HepG2 (cell line): ENCODE data around the gene NDOR1. TPM values are rescaled to one million over a fixed set of nuclear protein-coding genes. Genes with fewer than 3 reads are reported as not detected.
A peak's percentile ranks its signal among the peaks of the same experiment; 100 is the strongest.

Experiments
- FOXA3 ChIP-seq: IDR thresholded peaks from 2 replicates; pipeline ENCODE4 v1.6.1; 2016; ENCODE audit warnings: missing genetic modification reagents, missing compliant biosample characterization
- NFIB ChIP-seq: sonication (generic); formaldehyde crosslinking; IDR thresholded peaks from 2 replicates; pipeline ENCODE4 v1.9.0; 2021; ENCODE audit warnings: missing genetic modification reagents, mild to moderate bottlenecking, borderline replicate concordance
- PREB ChIP-seq: sonication (generic); formaldehyde crosslinking; IDR thresholded peaks from 2 replicates; pipeline ENCODE4 v1.4.0; 2020; ENCODE audit warnings: missing genetic modification reagents
- REPIN1 ChIP-seq: sonication (generic); formaldehyde crosslinking; IDR thresholded peaks from 2 replicates; pipeline ENCODE4 v1.8.0; 2022; ENCODE audit warnings: missing genetic modification reagents, low read depth, mild to moderate bottlenecking, borderline replicate concordance
- SRY ChIP-seq: sonication (generic); formaldehyde crosslinking; IDR thresholded peaks from 2 replicates; pipeline ENCODE4 v1.8.0; 2022; ENCODE audit warnings: mild to moderate bottlenecking, missing genetic modification reagents
- SUZ12 ChIP-seq: fragments of 150-350 bp; IDR thresholded peaks from 2 replicates; pipeline ENCODE4 v1.6.1; 2014; ENCODE audit warnings: low read depth, low read length
- ZBTB34 ChIP-seq: sonication (generic); formaldehyde crosslinking; IDR thresholded peaks from 2 replicates; pipeline ENCODE4 v1.8.0; 2022; ENCODE audit warnings: mild to moderate bottlenecking, missing genetic modification reagents
- ZBTB40 ChIP-seq, 2 experiments: fragments of 450-650 bp in 1 of 2; sonication (generic) in 1 of 2; formaldehyde crosslinking in 1 of 2; IDR thresholded peaks; 2 replicates each; pipeline versions ENCODE4 v1.6.1 to v1.8.0; 2016 to 2022; ENCODE audit warnings: antibody characterized with exemption in 1 of 2, mild to moderate bottlenecking in 1 of 2, missing genetic modification reagents in 1 of 2
- ZFP36L1 ChIP-seq: sonication (generic); formaldehyde crosslinking; IDR thresholded peaks from 2 replicates; pipeline ENCODE4 v1.8.0; 2022; ENCODE audit warnings: mild to moderate bottlenecking, missing genetic modification reagents, moderate library complexity
- ZGPAT ChIP-seq: IDR thresholded peaks from 2 replicates; pipeline ENCODE4 v1.6.1; 2016; ENCODE audit warnings: mild to moderate bottlenecking
- ZNF543 ChIP-seq: sonication (generic); formaldehyde crosslinking; IDR thresholded peaks from 2 replicates; pipeline ENCODE4 v1.4.0; 2020; ENCODE audit warnings: mild to moderate bottlenecking, missing genetic modification reagents
- ZNF7 ChIP-seq: IDR thresholded peaks from 2 replicates; pipeline ENCODE4 v1.6.1; 2016; ENCODE audit warnings: missing biosample characterization, missing genetic modification reagents
- ZNF773 ChIP-seq: sonication (generic); formaldehyde crosslinking; IDR thresholded peaks from 2 replicates; pipeline ENCODE4 v1.4.0; 2020; ENCODE audit warnings: missing genetic modification reagents, borderline replicate concordance
- polyA plus RNA-seq, 8 experiments: library from polyadenylated mRNA; depleted of rRNA in 3 of 8; stranded (reverse) in 7 of 8; unstranded in 1 of 8; fragments of >200 nt; fragmentation: Illumina TruSeq in 4 of 8; extraction: Trizol in 4 of 8; gene quantifications; 2 replicates each; pipeline versions ENCODE4 v1.2.1 to v1.2.3, GENCODE V29; 2011 to 2016; ENCODE audit warnings: low read depth in 4 of 8, missing spikeins in 1 of 8, mixed read lengths in 1 of 8; ENCODE audit not compliant: insufficient read depth in 1 of 8
- total RNA-seq, 5 experiments: library from RNA; depleted of rRNA; stranded (reverse); fragments of >200 nt; fragmentation: Illumina TruSeq; extraction: Trizol; gene quantifications; 2 replicates each; pipeline ENCODE4 v1.2.3, GENCODE V29; 2016; ENCODE audit warnings: low read depth in 1 of 5

NDOR1 gene
- total and polyA plus RNA-seq, 2 of the 13 experiments (the other 11 are each of a cell fraction or from before 2014, with no cell fraction given), result 3.6 to 8.7 TPM

GRCh38 chr9:137218754-137219271 is 13.3 kb downstream of the NDOR1 start (continued):
- 0 out of 2 replicates have a peak, but pooled peaks have one; percentile 45 for TF ChIP-seq ZFP36L1
- no peak; the same call in 1 of the 2 replicates for TF ChIP-seq REPIN1 (CRISPR knock-in tag)
- no peak for TF ChIP-seq ZBTB40 (IDR thresholded peaks at IDR 0.05)
- TF ChIP-seq ZBTB40 (CRISPR knock-in tag; IDR thresholded peaks at IDR 0.05), result no peak
- 0 out of 2 replicates have a peak, but pooled peaks have one; percentile 33 for TF ChIP-seq ZGPAT
- 0 out of 2 replicates have a peak, but pooled peaks have one; percentile 53 for TF ChIP-seq SRY (CRISPR knock-in tag)
- TF ChIP-seq ZNF7, result no peak
- no peak for TF ChIP-seq NFIB
- TF ChIP-seq ZNF543 (CRISPR knock-in tag), result no peak
- no peak for TF ChIP-seq ZNF773
- TF ChIP-seq SUZ12, result no peak
- TF ChIP-seq FOXA3 (CRISPR knock-in tag), result peak; percentile 55; the same call in 1 of the 2 replicates
- no peak for TF ChIP-seq PREB (CRISPR knock-in tag)
- TF ChIP-seq ZBTB34, result no peak
